BJ (cell line): Measurements from ENCODE around the gene CMC1. TPM values are rescaled to one million over a fixed set of nuclear protein-coding genes. Genes with fewer than 3 reads are reported as not detected.

ENCODE experiments used
- CTCF ChIA-PET: fragments of 350-600 bp; formaldehyde crosslinking; extraction: SDS; loops from one replicate; lab custom pipeline; 2021; ENCODE audit warnings: antibody characterized with exemption, inconsistent platforms; lab: Yijun Ruan, JAX
- POLR2A ChIA-PET: fragments of 300-600 bp; sonication (Branson Sonifier 250); formaldehyde crosslinking; extraction: SDS; loops from one replicate; lab custom pipeline; 2021; ENCODE audit warnings: antibody characterized with exemption; lab: Charles Lee
- DNase-seq: peaks from one replicate; pipeline ENCODE4 v3.0.0-alpha.2; 2011; ENCODE audit warnings: low read depth
- H3K27me3 ChIP-seq: 2 replicates; pipeline ENCODE4 v1.6.0; 2011; ENCODE audit warnings: low read length; ENCODE audit not compliant: control insufficient read depth, insufficient read depth
- H3K36me3 ChIP-seq: 2 replicates; pipeline ENCODE4 v1.5.1; 2011; ENCODE audit warnings: low read length; ENCODE audit not compliant: control insufficient read depth, insufficient read depth
- H3K4me3 ChIP-seq: 2 replicates; pipeline ENCODE4 v1.5.1; 2011; ENCODE audit warnings: low read depth, mild to moderate bottlenecking, control low read depth, low read length
- polyA plus RNA-seq: library from polyadenylated mRNA; depleted of rRNA; stranded (reverse); fragments of >200 nt; gene quantifications from 2 replicates; pipeline ENCODE4 v1.2.3, GENCODE V29; 2011
- TF ChIP-seq, protein P1 (sequence below): IDR thresholded peaks from 2 replicates; pipeline ENCODE4 v1.5.1; 2011; ENCODE audit warnings: low read depth, mild to moderate bottlenecking, control low read depth, inconsistent platforms, low read length, moderate library complexity; ENCODE audit not compliant: insufficient read depth

The CMC1 gene
- polyA plus RNA-seq, 1 experiment, result 8.8 TPM

DNA sequence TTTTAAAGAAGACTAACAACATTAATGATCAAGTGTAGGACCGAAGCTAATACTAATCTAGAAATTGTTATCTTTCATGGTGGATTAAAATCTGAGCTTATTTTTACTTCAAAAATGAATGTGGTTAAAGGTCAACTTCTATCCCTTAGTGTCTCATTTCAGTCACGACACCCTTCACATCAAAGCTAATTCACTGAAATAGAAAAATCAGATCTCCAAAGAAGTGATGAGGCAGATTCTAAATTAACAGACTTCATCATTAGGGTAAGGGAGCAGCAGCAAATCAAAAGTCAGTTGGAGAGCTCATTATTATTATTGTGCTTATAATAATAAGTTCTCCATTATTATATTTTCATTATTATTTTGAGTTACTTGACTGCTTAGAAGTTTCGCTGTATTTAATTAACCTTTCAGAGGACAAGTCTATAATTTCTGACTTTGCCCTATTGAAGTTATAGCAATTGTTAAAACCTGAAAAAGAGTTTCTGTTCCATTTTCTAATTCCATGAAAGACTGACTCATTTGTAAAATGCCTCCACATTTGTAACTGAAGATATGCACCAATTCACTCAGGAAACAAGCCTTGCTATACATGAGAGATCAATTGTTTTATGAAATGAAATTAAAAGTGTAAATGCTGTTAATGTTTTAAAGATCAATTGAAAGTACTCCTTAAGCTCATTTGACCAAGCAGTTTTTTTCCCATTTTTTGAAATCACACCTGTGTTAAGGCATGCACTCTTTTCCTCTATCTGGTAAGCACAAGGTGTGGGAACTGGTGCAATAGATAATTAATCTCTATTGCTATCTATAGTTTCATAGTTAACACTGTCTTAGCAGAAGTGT, 23.1 kb upstream of the CMC1 start:
- TF ChIP-seq, protein P1, sequence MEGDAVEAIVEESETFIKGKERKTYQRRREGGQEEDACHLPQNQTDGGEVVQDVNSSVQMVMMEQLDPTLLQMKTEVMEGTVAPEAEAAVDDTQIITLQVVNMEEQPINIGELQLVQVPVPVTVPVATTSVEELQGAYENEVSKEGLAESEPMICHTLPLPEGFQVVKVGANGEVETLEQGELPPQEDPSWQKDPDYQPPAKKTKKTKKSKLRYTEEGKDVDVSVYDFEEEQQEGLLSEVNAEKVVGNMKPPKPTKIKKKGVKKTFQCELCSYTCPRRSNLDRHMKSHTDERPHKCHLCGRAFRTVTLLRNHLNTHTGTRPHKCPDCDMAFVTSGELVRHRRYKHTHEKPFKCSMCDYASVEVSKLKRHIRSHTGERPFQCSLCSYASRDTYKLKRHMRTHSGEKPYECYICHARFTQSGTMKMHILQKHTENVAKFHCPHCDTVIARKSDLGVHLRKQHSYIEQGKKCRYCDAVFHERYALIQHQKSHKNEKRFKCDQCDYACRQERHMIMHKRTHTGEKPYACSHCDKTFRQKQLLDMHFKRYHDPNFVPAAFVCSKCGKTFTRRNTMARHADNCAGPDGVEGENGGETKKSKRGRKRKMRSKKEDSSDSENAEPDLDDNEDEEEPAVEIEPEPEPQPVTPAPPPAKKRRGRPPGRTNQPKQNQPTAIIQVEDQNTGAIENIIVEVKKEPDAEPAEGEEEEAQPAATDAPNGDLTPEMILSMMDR, result no peak
- Histone ChIP-seq H3K27me3 (no peaks in the 10 kb centered on the region; the same call in 1 of the 2 replicates), H3K4me3 (no peak overlapping the region), H3K36me3 (no peaks in the 10 kb centered on the region)
- POLR2A ChIA-PET, result no interaction called here
- no peak for DNase-seq
- CTCF ChIA-PET, result interaction anchor here (0.6 kb wide), 1 partner anchor 499 kb away, joined by 3 read pairs; no protein-coding TSS in a partner anchor

- TF ChIP-seq, protein P1, result no peak
- DNase-seq, result no peak
- Histone ChIP-seq H3K27me3 (no peaks in the 10 kb centered on the region; the same call in 1 of the 2 replicates), H3K4me3 (no peak overlapping the region), H3K36me3 (no peaks in the 10 kb centered on the region)
- POLR2A ChIA-PET, result no interaction called here
- CTCF ChIA-PET, result no interaction called here
Observed at GRCh38 chr3:28218917-28219198, 22.6 kb upstream of the CMC1 start.

- Histone ChIP-seq H3K27me3 (no peaks in the 10 kb centered on the region), H3K36me3 (no peaks in the 10 kb centered on the region), H3K4me3 (no peak overlapping the region)
- no peak for DNase-seq
- ChIA-PET POLR2A (no interaction called here), CTCF (no interaction called here)
- TF ChIP-seq, protein P1, result no peak
Observed at GRCh38 chr3:28224430-28224829, 17.0 kb upstream of the CMC1 start.

DNA sequence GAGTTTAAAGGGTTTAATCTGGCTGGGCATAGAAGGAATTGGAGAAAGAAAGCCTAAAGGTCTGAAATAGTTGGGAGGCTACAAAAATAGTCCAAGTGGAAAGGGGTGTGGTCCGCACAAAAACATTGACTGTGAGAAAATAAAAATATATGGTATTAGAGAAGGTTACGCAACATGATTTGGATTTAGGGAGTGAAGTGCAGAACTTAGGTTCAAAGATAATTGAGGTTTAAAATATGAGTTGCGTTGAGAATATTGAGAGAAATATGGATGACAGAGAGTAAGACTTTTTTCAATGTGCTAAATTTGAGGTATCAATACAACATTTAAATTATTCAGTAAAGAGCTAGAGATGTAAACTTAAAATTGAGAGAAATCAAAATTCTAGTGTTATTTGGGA, 15.4 kb upstream of the CMC1 start:
- CTCF ChIA-PET, result no interaction called here
- POLR2A ChIA-PET, result no interaction called here
- TF ChIP-seq, protein P1, result no peak
- H3K27me3 ChIP-seq, result no peaks in the 10 kb centered on the region
- H3K36me3 ChIP-seq, result no peaks in the 10 kb centered on the region
- no peak for DNase-seq
- H3K4me3 ChIP-seq, result no peak overlapping the region

DNA sequence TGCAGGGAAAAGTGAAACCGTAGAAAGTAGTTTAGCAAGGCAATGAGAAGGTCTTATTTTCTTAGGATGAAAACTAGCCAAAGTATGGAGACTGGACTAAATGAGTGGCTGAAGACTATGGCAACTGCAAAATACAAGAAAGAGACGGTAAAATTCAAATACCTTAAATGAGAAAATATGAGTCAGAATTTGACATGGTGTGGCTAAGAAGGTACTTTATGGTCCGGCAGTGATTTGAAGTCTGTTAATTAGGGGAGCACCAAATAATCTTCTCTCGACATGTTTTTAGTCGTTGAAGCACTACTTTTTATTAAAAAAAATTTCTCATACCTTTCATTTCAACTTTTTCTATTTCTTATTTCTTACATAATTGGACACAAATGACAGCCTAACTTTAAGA, 12.8 kb upstream of the CMC1 start:
- no peak for DNase-seq
- CTCF ChIA-PET, result no interaction called here
- TF ChIP-seq, protein P1, result no peak
- Histone ChIP-seq H3K36me3 (no peaks in the 10 kb centered on the region), H3K4me3 (no peak overlapping the region), H3K27me3 (no peaks in the 10 kb centered on the region)
- POLR2A ChIA-PET, result interaction anchor here (0.6 kb wide), 1 partner anchor 188 kb away, joined by 8 read pairs; no protein-coding TSS in a partner anchor
